ENCODE results near the gene JARID2.

DNA sequence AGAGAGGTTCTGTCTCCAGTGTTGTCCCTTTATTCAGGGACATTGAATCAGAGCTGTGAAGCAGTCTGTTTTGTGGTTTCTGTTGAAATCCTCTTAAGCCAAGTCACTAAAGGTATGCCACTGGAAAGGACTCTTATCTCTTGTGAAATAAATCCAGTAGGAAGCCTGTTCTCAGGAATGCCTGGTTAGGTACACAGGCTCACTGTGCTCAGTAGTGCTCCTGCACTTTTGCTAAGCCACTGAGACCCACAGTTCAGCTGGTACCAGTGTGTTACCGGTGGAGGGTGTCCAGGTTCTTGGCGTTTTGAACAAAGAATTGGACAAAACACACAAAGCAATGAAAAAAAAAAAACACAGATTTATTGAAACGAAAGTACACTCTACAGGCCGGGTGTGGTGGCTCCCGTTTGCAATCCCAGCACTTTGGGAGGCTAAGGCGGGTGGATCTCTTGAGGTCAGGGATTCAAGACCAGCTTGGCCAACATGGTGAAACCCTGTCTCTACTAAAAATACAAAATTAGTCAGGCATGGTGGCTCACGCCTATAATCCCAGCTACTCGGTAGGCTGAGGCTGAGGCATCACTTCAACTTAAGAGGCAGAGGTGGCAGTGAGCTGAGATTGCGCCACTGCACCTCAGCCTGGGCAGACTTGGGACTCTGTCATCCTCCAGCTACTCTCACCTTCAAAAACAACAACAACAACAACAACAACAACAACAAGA, 186.1 kb downstream of the JARID2 start:
- TF ChIP-seq, protein P1, sequence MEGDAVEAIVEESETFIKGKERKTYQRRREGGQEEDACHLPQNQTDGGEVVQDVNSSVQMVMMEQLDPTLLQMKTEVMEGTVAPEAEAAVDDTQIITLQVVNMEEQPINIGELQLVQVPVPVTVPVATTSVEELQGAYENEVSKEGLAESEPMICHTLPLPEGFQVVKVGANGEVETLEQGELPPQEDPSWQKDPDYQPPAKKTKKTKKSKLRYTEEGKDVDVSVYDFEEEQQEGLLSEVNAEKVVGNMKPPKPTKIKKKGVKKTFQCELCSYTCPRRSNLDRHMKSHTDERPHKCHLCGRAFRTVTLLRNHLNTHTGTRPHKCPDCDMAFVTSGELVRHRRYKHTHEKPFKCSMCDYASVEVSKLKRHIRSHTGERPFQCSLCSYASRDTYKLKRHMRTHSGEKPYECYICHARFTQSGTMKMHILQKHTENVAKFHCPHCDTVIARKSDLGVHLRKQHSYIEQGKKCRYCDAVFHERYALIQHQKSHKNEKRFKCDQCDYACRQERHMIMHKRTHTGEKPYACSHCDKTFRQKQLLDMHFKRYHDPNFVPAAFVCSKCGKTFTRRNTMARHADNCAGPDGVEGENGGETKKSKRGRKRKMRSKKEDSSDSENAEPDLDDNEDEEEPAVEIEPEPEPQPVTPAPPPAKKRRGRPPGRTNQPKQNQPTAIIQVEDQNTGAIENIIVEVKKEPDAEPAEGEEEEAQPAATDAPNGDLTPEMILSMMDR (conservative IDR thresholded peaks at IDR 0.05; ENCODE audit: low read length) = no peak
- TF ChIP-seq EZH2phosphoT487 (IDR thresholded peaks at IDR 0.05; ENCODE audit: borderline replicate concordance, low read depth, low read length) = no peak
